SK-N-SH treated with all-trans-retinoic acid at 6 μM for 48 hours (cell line): ENCODE measurements around the gene SURF1.
"Not testable (repeated sequence)": the region's sequence is repeated elsewhere in the genome, so short reads cannot be mapped to it uniquely, and the experiment has no call there.

ENCODE experiments used
- PATZ1 ChIP-seq: fragments of 250-450 bp; sonication (Bioruptor Pico); IDR thresholded peaks from 2 replicates; pipeline ENCODE4 v1.8.0; 2020; ENCODE audit warnings: mild to moderate bottlenecking, moderate library complexity, borderline replicate concordance
- TCF4 ChIP-seq: fragments of 250-450 bp; sonication (Bioruptor Pico); IDR thresholded peaks from 2 replicates; pipeline ENCODE4 v1.8.0; 2021; ENCODE audit warnings: mild to moderate bottlenecking, moderate library complexity, borderline replicate concordance
- ZFP3 ChIP-seq: fragments of 250-450 bp; sonication (Bioruptor Pico); IDR thresholded peaks from 2 replicates; pipeline ENCODE4 v1.5.0; 2020; ENCODE audit warnings: mild to moderate bottlenecking, moderate library complexity
- TF ChIP-seq, protein P1 (sequence below): fragments of 250-450 bp; sonication (Bioruptor Pico); IDR thresholded peaks from 2 replicates; pipeline ENCODE4 v1.5.0; 2020; ENCODE audit warnings: mild to moderate bottlenecking, moderate library complexity

GRCh38 chr9:133391449-133391848, 35.2 kb upstream of the SURF1 start:
- not testable (repeated sequence) for TF ChIP-seq ZFP3, TCF4, PATZ1 (CRISPR knock-in tag)
- TF ChIP-seq, protein P1, sequence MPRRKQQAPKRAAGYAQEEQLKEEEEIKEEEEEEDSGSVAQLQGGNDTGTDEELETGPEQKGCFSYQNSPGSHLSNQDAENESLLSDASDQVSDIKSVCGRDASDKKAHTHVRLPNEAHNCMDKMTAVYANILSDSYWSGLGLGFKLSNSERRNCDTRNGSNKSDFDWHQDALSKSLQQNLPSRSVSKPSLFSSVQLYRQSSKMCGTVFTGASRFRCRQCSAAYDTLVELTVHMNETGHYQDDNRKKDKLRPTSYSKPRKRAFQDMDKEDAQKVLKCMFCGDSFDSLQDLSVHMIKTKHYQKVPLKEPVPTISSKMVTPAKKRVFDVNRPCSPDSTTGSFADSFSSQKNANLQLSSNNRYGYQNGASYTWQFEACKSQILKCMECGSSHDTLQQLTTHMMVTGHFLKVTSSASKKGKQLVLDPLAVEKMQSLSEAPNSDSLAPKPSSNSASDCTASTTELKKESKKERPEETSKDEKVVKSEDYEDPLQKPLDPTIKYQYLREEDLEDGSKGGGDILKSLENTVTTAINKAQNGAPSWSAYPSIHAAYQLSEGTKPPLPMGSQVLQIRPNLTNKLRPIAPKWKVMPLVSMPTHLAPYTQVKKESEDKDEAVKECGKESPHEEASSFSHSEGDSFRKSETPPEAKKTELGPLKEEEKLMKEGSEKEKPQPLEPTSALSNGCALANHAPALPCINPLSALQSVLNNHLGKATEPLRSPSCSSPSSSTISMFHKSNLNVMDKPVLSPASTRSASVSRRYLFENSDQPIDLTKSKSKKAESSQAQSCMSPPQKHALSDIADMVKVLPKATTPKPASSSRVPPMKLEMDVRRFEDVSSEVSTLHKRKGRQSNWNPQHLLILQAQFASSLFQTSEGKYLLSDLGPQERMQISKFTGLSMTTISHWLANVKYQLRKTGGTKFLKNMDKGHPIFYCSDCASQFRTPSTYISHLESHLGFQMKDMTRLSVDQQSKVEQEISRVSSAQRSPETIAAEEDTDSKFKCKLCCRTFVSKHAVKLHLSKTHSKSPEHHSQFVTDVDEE (CRISPR knock-in tag), result not testable (repeated sequence)
